Dendritic cell treated with granulocyte-macrophage colony-stimulating factor and Interleukin-4, amounts not matched to agents 40 ng/mL and 50 ng/mL, for 4 days (primary cell): ENCODE measurements around the gene CDC123.
"Not testable (repeated sequence)": the region's sequence is repeated elsewhere in the genome, so short reads cannot be mapped to it uniquely, and the experiment has no call there.

Source experiments
- H3K27ac Mint-ChIP-seq: one replicate; pipeline ENCODE4 v1.8.0; 2022; ENCODE audit warnings: mild to moderate bottlenecking, mixed read lengths
- H3K27me3 Mint-ChIP-seq: one replicate; pipeline ENCODE4 v1.8.0; 2022; ENCODE audit warnings: mild to moderate bottlenecking, mixed read lengths
- H3K36me3 Mint-ChIP-seq: one replicate; pipeline ENCODE4 v1.8.0; 2022; ENCODE audit warnings: low read depth, mixed read lengths
- H3K4me1 Mint-ChIP-seq: one replicate; pipeline ENCODE4 v1.8.0; 2022; ENCODE audit warnings: low read depth, mixed read lengths
- H3K4me3 Mint-ChIP-seq: one replicate; pipeline ENCODE4 v1.8.0; 2022; ENCODE audit warnings: mild to moderate bottlenecking, moderate library complexity, mixed read lengths
- H3K9me3 Mint-ChIP-seq: one replicate; pipeline ENCODE4 v1.8.0; 2022; ENCODE audit warnings: mixed read lengths
- intact Hi-C: fragments of 100-400 bp; cut with micrococcal nuclease; formaldehyde crosslinking; loops from one replicate; pipeline ENCODE4 v1.15.0; 2022

CDC123 gene

GRCh38 chr10:12195603-12196506 is at the start of gene CDC123, which contains the start of gene NUDT5:
Gene CDC123 (plus strand): TSS chr10:12196188. CDS start chr10:12196246, 58 bp downstream.
Gene NUDT5 (minus strand): TSS chr10:12195891. CDS start chr10:12186291, 9,600 bp downstream.
- peaks cover 53% of the 10 kb centered on the region for H3K36me3 Mint-ChIP-seq
- peak within 1 kb of the TSS; percentile 95 for H3K27ac Mint-ChIP-seq
- no peaks in the 10 kb centered on the region for H3K27me3 Mint-ChIP-seq
- H3K4me3 Mint-ChIP-seq, result peak within 1 kb of the TSS; percentile 95
- no peaks in the 10 kb centered on the region for H3K9me3 Mint-ChIP-seq
- H3K4me1 Mint-ChIP-seq, result peaks cover 55% of the 10 kb centered on the region
- intact Hi-C loops, result loop anchor here (5.0 kb wide), 2 partner anchors 69 to 516 kb away; partner anchors contain the start of gene SEC61A2

GRCh38 chr10:12150163-12150562 is 45.8 kb upstream of the CDC123 start:
- H3K36me3 Mint-ChIP-seq, result peaks cover 53% of the 10 kb centered on the region
- no peaks in the 10 kb centered on the region for H3K9me3 Mint-ChIP-seq
- H3K27me3 Mint-ChIP-seq, result peaks cover 61% of the 10 kb centered on the region
- intact Hi-C loops, result no loop called here
- H3K4me3 Mint-ChIP-seq, result no peak overlapping the region
- no peak overlapping the region for H3K27ac Mint-ChIP-seq
- H3K4me1 Mint-ChIP-seq, result no peaks in the 10 kb centered on the region

- intact Hi-C loops, result no loop called here
- Mint-ChIP-seq H3K36me3 (peaks cover 62% of the 10 kb centered on the region), H3K4me1 (peaks cover 16% of the 10 kb centered on the region), H3K4me3 (no peak overlapping the region), H3K9me3 (no peaks in the 10 kb centered on the region), H3K27me3 (peaks cover 86% of the 10 kb centered on the region), H3K27ac (no peak overlapping the region)
Observed at GRCh38 chr10:12154516-12154915, 41.5 kb upstream of the CDC123 start.

- intact Hi-C loops, result no loop called here
- Mint-ChIP-seq H3K4me3 (no peak overlapping the region), H3K27me3 (peaks cover 90% of the 10 kb centered on the region), H3K27ac (no peak overlapping the region), H3K9me3 (no peaks in the 10 kb centered on the region), H3K4me1 (peaks cover 16% of the 10 kb centered on the region), H3K36me3 (peaks cover 67% of the 10 kb centered on the region)
Observed at GRCh38 chr10:12156367-12157123, 39.4 kb upstream of the CDC123 start.

GRCh38 chr10:12158111-12158510 is 37.9 kb upstream of the CDC123 start:
- no peak overlapping the region for H3K27ac Mint-ChIP-seq
- intact Hi-C loops, result no loop called here
- peaks cover 88% of the 10 kb centered on the region for H3K27me3 Mint-ChIP-seq

GRCh38 chr10:12160664-12161063 is 35.3 kb upstream of the CDC123 start:
- intact Hi-C loops, result no loop called here
- Mint-ChIP-seq H3K36me3 (peaks cover 86% of the 10 kb centered on the region), H3K27me3 (peaks cover 89% of the 10 kb centered on the region), H3K27ac (no peak overlapping the region), H3K4me3 (no peak overlapping the region), H3K9me3 (no peaks in the 10 kb centered on the region), H3K4me1 (peaks cover 21% of the 10 kb centered on the region)

More at GRCh38 chr10:12158111-12158510, 37.9 kb upstream of the CDC123 start:
- H3K36me3 Mint-ChIP-seq, result peaks cover 77% of the 10 kb centered on the region
- peaks cover 16% of the 10 kb centered on the region for H3K4me1 Mint-ChIP-seq
- H3K9me3 Mint-ChIP-seq, result no peaks in the 10 kb centered on the region
- H3K4me3 Mint-ChIP-seq, result no peak overlapping the region

GRCh38 chr10:12162927-12163326 is 33.1 kb upstream of the CDC123 start:
- peaks cover 93% of the 10 kb centered on the region for H3K36me3 Mint-ChIP-seq
- peaks cover 10% of the 10 kb centered on the region for H3K4me1 Mint-ChIP-seq
- H3K9me3 Mint-ChIP-seq, result no peaks in the 10 kb centered on the region
- no peak overlapping the region for H3K4me3 Mint-ChIP-seq
- H3K27me3 Mint-ChIP-seq, result peaks cover 80% of the 10 kb centered on the region
- intact Hi-C loops, result no loop called here
- H3K27ac Mint-ChIP-seq, result no peak overlapping the region

GRCh38 chr10:12164085-12164484 is 31.9 kb upstream of the CDC123 start:
- Mint-ChIP-seq H3K9me3 (no peaks in the 10 kb centered on the region), H3K4me1 (peaks cover 5% of the 10 kb centered on the region), H3K27me3 (peaks cover 79% of the 10 kb centered on the region), H3K36me3 (peaks cover 93% of the 10 kb centered on the region), H3K27ac (no peak overlapping the region), H3K4me3 (no peak overlapping the region)
- intact Hi-C loops, result no loop called here

- Mint-ChIP-seq H3K9me3 (no peaks in the 10 kb centered on the region), H3K4me3 (no peak overlapping the region), H3K27me3 (peaks cover 74% of the 10 kb centered on the region), H3K4me1 (peaks cover 5% of the 10 kb centered on the region), H3K36me3 (peaks cover 97% of the 10 kb centered on the region), H3K27ac (no peak overlapping the region)
- intact Hi-C loops, result no loop called here
Observed at GRCh38 chr10:12165036-12165435, 31.0 kb upstream of the CDC123 start.

GRCh38 chr10:12165999-12166775 is 29.8 kb upstream of the CDC123 start:
- intact Hi-C loops, result no loop called here
- H3K27ac Mint-ChIP-seq, result no peak overlapping the region
- no peak overlapping the region for H3K4me3 Mint-ChIP-seq

GRCh38 chr10:12171512-12171911 is 24.5 kb upstream of the CDC123 start:
- H3K4me1 Mint-ChIP-seq, H3K4me3 Mint-ChIP-seq, H3K9me3 Mint-ChIP-seq, H3K27ac Mint-ChIP-seq, intact Hi-C loops: not testable (repeated sequence)
- Mint-ChIP-seq H3K27me3 (peaks cover 22% of the 10 kb centered on the region), H3K36me3 (peaks cover 99% of the 10 kb centered on the region)

More at GRCh38 chr10:12165999-12166775, 29.8 kb upstream of the CDC123 start:
- Mint-ChIP-seq H3K9me3 (no peaks in the 10 kb centered on the region), H3K36me3 (peaks cover 99% of the 10 kb centered on the region), H3K27me3 (peaks cover 70% of the 10 kb centered on the region), H3K4me1 (peaks cover 5% of the 10 kb centered on the region)

GRCh38 chr10:12177642-12178041 is 18.3 kb upstream of the CDC123 start:
- no peaks in the 10 kb centered on the region for H3K27me3 Mint-ChIP-seq
- H3K36me3 Mint-ChIP-seq, result peaks cover 64% of the 10 kb centered on the region
- H3K27ac Mint-ChIP-seq, result no peak overlapping the region
- intact Hi-C loops, result no loop called here
- no peak overlapping the region for H3K4me3 Mint-ChIP-seq
- peaks cover 39% of the 10 kb centered on the region for H3K4me1 Mint-ChIP-seq
- no peaks in the 10 kb centered on the region for H3K9me3 Mint-ChIP-seq

- Mint-ChIP-seq H3K27me3 (no peaks in the 10 kb centered on the region), H3K27ac (no peak overlapping the region), H3K9me3 (no peaks in the 10 kb centered on the region), H3K4me3 (no peak overlapping the region), H3K36me3 (peaks cover 61% of the 10 kb centered on the region), H3K4me1 (peaks cover 39% of the 10 kb centered on the region)
- intact Hi-C loops, result no loop called here
Observed at GRCh38 chr10:12179606-12180170, 16.3 kb upstream of the CDC123 start.
